ENCODE results near the gene CCNL2.
A peak's percentile ranks its signal among the peaks of the same experiment; 100 is the strongest.
"Not testable (repeated sequence)": the region's sequence is repeated elsewhere in the genome, so short reads cannot be mapped to it uniquely, and the experiment has no call there.

The CCNL2 gene

DNA sequence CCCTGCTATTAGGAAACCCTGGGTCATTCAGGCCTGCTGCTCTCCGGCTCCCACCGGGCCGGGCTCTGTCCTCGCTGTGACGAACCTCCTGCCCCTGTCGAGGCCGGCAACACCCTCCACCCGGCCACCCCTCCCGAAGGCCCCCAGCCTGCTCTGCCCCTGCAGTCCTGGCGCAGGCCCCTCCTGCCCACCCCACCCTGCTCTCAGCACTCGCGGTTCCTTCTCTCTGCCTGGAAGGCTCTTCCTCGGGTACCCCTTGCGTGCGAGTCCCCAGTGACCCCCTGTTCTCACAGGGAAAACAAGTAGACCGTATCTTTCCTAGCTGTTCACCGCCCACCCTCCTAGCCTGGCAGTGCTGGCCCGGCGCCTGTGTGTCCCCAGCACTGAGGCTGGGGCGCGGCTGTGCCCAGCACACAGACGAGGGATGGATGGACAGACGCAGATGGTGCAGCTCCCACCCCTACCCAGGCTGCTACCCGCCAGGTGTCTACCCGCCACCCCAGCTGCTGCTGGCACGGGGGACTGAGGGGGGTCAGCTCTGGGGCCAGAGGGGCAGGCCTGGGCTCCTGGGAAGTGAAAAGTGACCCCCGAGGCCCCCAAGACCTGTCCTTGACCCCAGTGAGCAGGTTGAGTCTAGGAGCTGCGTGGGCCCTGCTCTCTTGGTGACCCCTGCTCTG, 33.3 kb upstream of the CCNL2 start:
- no peak for DNase-seq (ENCODE audit: low spot score)

DNA sequence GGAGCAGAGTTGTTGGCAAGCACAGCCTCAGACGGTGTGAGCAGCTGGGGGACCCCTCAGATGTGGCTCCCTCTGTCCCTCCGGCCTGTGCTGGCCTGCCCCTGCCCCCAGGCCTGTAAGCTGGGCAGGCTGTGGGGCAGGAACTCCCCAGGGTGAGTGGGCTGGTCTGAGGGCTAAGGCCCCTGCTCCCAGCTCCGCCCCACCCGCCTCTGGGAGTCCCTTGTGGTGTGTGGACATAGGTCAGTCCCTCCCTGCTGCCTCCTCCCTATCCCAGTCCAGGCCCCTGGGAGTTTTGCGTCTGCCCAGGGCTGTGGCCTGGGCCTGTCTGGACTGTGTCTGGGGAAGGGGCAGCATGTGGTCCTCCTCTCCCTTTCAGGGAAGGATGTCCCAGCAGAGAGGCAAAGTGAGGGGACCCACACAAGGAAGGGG, 32.7 kb upstream of the CCNL2 start:
- DNase-seq (ENCODE audit: low spot score): peak; percentile 92

DNA sequence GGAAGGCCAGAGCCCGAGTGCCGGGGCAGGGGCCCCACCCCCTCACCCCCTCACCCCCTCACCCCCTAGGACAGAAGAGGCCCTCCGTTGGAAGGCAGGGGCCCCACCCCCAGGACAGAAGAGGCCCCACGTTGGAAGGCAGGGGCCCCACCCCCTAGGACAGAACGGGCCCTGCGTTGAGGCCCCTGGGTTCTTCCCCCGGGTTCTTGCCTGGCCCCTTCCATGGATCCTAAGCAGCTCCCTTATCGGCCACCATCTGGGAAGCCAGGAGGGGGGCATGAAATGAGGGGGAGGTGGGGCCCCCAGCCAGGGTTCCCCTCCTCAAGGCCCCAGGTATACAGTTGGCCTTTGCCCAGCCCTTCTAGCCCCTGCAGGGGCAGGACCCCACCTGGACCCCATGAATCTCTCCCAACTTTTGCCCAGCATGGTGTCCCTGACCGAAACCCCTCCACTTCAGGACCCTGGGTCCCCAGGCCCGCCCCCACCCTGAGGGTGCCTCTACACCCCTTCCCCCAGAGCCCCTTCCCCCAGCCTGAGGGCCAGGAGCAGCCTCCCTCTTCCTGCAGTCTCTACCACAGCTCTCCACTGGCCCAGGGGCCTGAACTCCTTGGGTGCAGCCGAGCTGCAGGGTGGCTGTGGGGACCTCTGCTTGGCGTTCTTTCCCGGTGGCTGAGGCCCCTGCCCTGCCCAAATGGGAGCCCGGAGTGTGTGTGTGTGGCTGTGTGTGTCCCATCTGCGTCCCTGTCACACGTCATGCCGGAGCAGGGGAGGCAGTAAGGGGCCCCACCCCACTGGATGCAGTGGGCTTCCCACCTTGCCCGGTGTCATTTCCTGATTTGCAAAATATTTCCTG, 32.1 kb upstream of the CCNL2 start:
- no peak for DNase-seq (ENCODE audit: low spot score)

DNA sequence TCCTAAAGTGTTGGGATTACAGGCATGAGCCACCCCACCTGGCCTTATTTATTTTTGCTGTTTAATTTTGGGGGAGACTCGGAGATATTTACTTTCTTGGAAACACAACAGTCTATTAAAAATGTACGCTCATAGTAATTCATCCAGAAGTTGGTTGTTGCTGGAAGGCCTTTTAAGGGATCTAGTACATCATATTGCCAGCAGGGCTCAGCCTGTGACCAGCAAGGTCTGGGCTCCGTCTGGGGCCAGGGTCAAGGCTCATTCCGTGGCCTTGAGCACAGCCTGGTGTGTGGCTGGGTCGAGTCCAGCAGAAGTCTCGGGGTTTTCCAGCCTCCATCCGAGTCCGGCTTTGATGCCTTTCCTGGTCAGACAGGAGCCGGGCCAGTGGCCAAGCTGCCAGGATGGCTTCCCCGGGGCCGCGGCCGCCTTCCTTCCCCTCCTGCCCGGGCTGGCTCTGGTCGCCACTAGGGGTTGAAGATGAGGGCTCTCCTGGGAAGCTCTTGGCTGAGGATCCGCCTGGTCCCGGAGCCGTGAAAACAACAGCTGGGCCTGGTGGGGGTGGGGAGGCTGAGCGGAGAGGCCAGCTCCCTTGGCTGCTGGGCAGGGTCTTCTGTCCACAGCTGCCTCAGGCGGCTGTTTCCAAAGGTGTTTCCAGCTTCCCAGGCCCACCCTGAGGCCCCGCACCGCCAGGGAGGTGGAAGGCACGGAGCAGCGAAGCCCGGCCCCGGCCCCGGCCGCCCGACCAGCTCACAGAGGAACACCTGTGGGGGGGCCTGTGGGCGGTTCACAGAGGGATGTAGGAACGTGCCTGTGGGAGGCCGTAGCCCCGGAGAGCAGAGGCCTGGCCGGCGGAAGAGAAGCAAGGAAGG, 31.2 kb upstream of the CCNL2 start:
- no peak for DNase-seq (ENCODE audit: low spot score)

DNA sequence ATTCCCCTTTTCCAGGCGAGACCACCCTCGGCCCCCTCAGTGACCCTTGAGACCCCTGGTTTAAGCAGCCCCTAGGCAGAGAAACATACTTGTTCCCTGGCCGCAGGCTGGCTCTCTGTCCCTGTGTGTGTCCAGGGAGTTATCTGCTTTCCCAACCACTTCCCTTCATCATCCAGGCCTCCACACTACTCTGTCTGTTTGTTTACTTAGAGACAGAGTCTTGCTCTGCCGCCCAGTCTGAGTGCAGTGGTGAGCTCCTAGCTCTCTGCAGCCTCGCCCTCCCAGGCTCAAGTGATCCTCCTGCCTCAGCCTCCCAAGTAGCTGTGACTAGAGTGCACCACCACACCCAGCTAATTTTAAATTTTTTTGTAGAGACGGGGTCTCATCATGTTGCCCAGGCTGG, 30.5 kb upstream of the CCNL2 start:
- peak; percentile 83 for DNase-seq (ENCODE audit: low spot score)

DNA sequence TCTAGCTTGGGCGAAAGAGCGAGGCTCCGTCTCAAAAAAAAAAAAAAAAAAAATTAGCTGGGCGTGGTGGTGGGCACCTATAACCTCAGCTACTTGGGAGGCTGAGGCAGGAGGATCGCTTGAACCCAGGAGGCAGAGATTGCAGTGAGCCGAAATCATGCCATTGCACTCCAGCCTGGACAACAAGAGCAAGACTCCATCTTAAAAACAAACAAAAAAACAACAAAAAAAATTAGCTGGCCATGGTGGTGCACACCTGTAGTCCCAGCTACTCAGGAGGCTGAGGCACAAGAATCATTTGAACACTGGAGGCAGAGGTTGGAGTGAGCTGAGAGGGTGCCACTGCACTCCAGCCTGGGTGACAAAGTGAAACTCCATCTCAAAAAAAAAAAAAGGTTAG, 29.8 kb upstream of the CCNL2 start:
- not testable (repeated sequence) for DNase-seq (ENCODE audit: low spot score)

DNA sequence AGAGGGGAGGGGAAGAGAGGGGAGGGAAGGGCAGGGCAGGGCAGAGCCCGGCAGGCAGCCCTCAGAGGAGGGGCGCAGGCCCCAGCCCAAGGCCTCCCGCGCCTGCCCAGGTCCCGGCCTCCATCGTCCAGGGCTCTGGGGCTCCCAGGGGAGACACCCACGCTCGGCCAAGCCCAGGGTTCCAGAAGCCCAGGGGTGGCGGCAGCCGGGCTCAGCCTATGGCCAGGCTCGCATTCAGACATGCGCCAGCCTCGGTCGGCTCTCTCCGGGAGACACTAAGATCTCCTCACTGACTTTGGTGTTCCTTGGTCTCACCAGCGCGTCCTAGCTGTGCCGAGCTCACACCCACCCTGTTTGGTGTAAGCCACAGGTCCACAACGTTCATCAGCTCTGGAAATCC, 29.0 kb upstream of the CCNL2 start:
- no peak for DNase-seq (ENCODE audit: low spot score)

DNA sequence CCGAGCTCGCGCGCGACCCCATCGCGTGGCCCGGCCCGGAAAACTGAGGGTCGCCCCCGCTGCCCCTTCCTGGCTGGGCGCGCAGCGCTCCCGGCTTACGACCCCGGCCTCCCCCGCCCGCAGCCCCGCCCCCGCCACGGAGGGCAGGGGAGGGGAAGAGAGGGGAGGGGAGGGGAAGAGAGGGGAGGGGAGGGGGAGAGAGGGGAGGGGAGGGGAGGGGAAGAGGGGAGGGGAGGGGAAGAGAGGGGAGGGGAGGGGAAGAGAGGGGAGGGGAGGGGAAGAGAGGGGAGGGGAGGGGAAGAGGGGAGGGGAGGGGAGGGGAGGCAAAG, 28.6 kb upstream of the CCNL2 start:
- no peak for DNase-seq (ENCODE audit: low spot score)

DNA sequence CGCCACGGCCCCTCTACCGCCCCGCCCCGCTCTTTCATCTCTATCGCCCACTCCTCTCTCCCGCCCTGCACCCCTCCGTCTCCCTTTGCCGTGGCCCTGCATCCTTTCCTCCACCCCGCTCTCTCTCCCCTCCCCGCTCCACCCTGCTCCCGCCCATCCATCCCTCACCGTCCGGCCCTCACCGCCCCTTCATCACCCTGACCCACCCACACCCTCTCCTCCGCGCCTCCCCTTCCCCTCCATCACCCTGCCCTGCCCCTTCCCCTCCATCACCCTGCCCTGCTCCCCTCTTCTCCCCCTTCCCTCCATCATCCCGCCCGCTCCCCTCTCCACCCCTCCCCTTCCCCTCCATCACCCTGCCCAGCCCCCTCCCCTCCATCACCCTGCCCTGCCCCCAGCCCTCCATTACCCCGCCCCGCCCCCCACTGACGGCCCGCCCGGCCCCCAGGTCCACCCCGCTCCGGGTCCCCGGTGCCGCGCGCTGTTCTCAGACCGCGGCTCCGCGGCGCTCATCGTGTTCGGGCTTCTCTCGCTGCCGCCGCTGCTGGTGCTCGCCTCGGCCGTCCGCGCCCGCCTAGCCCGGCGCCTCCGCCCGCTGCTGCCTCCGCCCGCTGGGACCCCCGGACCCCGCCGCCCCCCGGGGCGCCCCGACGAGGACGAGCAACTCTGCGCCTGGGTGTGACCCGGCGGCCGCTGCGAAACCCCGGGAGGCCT, 28.1 kb upstream of the CCNL2 start:
- no peak for DNase-seq (ENCODE audit: low spot score)

DNA sequence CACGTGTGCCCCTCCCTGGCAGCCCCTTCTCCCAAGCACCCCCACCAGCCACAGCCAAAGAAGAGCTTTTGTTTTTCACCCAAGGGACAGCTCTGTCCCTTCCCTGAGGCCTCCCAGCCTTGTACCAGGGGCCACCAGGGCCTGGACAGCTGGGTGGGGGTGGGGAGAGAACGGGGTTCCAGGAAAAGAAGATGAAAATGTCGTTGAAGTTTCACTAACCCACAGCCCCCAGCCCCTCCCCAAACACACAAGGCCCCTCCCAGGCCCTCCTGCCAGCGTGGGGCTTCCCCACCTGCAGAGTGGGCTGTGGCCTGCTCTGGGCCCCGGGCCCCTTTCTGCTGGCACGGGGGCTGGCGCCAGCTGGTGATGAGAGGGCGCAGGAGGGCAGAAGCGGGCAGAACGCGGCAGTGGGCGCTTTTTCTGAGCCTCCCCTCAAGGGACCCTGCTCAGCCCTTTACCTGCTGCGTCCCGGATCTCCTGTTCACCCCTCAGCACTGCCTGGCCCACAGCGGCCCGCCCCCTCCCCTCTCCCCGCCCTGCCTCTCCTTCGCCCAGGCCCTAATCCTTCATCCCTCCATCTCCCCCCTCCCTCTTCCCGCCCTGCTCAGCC, 27.5 kb upstream of the CCNL2 start:
- peak; percentile 37 for DNase-seq (ENCODE audit: low spot score)

DNA sequence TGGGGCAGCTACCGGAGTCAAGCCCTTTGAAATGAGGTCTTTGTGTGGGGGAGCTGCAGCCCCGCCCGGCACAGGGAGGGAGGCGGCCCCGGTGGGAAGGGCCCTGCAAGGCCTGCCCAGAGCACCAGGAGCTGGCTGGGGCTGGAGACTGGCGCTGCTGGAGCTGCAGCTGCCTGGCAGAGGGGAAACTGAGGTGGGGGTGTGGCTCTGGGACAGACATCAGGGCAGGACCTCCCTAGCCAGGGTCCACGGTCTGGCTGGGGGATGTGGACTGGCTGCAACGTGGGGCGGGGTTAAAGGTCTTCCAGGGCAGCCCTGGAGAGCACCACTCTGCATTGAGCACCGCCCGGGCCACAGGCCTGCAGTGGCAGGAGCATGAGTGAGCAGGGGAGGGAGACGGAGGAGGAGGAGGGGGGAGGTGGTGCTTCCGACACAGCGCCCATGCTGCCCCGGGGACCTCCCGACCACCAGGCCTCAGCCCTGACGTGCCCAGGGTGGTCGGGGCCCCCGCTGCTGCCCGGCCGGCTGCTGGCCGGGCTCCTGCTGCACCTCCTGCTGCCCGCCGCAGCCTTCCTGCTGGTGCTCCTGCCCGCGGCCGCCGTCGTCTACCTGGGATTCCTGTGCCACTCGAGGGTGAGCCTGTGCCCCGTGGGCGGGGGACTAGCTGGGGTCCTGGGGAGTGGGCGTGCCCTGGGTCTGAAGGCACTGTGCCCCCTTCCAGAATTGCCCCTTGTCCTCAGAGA, 26.8 kb upstream of the CCNL2 start:
- no peak for DNase-seq (ENCODE audit: low spot score)

DNA sequence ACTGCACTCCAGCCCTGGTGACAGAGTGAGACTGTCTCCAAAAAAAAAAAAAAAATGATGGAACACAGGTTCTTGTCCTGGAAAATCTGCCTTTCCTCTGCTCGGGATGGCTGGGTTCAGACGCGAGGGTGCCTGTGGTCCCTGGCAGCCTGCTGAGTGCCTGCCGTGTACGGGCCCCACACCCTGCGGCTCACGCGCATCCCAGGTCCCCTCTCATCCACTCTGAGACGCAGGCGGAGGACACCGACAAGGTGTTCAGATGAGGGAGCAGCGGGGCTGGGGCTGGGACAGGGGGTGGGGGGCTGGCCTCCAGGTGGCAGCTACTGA, 26.3 kb upstream of the CCNL2 start:
- no peak for DNase-seq (ENCODE audit: low spot score)

DNA sequence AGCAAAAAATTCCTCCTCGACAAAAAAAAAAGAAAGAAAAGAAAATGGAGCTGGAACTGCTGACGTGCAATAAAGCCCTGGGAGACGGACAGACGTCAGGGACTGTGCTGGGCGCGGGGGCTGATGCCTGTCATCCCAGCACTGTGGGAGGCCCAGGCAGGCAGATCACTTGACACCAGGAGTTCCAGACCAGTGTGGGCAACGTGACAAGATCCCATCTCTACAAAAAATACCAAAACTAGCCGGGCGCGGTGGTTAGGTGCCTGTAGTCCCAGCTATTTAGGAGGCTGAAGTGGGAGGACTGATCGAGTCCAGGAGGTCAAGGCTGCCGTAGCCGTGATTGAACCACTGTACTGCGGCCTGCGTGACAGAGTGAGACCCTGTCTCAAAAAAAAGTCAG, 25.6 kb upstream of the CCNL2 start:
- DNase-seq (ENCODE audit: low spot score): no peak

DNA sequence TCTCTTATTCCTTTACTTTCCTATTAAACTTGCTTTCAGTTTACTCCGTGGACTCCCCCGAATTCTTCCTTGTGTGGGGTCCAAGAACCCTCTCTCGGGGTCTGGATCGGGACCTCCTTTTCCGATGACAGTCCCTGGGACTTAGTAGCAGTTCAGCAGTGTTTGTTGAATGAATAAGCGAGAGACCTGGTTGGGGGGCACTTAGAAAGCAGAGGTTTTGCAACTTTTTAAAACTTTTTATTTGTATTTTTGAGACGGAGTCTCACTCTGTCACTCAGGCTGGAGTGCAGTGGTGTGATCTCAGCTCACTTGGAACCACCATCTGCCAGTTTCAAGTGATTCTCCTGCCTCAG, 24.1 kb upstream of the CCNL2 start:
- no peak for DNase-seq (ENCODE audit: low spot score)

DNA sequence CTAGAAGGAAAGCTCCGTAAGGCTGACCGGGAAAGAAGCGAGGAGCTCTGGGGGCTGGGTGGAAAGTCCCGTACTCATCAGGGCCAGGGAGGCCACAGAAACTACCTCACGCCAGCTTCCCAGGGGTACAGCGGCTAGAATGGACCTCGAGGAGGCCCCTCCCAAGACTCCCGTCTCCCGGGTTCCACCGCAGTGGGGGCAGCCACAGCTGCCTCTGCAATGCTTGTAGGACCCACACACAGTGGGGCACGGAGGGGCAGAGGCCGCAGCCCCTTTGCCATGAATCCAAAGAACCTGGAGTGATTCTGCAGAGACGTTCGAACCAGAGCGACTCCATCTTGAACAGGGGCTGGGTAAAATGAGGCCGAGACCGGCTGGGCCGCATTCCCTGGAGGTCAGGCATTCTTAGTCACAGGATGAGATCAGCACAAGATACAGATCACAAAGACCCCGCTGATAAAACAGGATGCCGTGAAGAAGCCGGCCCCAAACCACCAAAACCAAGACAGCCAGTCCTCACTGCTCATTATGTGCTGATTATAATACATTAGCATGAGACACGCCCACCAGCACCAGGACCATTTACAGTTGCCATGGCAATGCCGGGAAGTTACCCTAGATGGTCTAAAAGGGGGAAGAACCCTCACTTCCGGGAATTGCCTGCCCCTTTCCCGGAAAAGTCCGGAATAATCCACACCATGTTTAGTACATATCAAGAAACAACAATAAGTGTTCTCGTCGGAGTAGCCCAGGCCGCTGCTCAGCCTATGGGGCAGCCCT, 23.5 kb upstream of the CCNL2 start:
- no peak for DNase-seq (ENCODE audit: low spot score)

DNA sequence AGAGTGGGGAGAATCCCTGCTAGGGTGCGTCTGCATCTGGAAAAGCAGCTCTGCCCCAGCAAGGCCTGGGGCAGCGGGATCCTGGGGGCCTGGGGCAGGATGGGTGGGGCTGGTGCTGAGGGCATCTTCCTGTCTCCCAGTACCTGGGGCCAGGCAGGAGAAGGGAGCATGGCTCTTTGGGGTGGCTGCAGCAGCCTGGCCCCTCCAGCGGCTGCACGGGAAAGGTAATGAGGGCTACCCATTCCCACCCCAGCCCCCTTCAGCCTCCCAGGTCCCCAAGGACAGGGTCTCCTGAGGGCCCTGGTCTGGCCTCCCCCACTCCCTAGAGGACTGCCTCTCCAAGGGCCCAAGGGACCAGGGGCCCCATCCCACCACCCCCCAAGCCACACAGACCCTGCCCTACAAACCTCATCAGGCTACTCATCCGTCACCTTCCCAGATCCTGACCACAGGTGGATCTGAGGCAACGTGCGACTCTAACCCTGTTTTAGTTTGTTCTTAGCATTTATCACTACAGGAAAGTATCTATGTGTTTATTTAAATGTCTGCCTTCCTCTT, 22.9 kb upstream of the CCNL2 start:
- DNase-seq (ENCODE audit: low spot score): peak; percentile 12

DNA sequence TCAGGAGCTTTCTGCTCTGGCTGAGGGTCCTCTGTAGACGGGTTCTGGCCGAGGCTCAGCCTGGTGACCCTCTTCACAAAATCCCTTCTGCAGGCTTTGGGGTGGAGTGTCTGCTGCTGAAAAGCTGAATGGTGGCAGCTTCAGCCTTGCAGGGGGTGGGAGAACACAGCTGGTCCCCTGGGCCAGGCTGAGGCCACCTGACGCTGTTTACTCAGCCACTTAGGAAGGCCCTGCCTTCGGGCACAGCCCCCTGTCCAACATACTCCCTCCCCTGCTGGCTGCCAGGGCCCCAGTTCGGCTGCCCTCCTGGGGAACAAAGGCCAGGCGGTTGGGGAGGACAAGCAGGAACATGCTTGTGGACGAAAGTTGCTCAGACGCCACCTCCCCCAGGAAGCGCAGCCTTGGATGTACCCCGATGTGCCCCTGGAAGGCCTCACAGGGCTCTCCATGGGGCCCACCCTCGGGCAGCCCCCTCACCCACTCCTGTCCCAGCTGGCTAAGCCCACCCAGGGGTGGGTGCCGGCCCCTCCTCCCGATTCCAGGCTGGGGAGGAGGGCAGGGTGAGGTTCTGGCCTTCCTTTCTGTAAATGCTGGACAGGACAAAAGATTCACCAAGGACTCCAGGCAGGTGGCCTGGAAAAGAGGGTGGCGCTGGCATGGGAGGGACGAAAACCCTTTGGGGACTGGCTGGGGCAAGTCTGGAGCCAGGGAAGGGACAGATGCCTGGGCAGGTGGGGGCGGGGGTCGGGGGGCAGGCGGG, 22.2 kb upstream of the CCNL2 start, which contains the start of gene ANKRD65:
TSS of gene ANKRD65 (minus strand) at position 130 of the 760 bp plus-strand sequence. CDS start 271 bp downstream, outside the sequence.
- DNase-seq (ENCODE audit: low spot score): peak; percentile 29

DNA sequence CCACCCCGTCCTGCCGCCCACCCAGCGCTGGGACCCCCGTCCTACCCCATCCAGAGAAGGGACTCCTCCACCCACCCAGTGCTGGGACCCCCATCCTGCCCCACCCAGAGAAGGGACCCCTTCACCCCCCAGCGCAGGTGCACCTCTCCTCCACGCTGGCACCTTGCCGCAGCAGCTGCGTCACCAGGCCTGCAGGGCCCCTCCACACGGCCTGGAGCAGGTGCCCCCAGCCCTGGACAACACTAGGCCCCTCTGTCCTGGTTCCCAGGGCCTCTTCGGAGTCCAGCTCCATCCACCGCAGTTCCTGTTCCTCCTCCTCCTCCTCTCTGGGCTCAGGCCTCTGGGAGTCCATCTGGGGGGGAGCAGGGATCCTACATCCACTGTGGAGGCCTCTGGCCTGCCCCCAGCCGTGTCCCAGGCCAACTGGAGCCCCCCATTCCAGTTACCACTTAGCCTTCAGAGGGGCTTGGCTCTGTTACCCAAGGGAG, 21.6 kb upstream of the CCNL2 start:
- DNase-seq (ENCODE audit: low spot score): peak; percentile 17

All from HuH-7 (cell line).